ENCODE data around the gene WWC1.

The WWC1 gene

DNA sequence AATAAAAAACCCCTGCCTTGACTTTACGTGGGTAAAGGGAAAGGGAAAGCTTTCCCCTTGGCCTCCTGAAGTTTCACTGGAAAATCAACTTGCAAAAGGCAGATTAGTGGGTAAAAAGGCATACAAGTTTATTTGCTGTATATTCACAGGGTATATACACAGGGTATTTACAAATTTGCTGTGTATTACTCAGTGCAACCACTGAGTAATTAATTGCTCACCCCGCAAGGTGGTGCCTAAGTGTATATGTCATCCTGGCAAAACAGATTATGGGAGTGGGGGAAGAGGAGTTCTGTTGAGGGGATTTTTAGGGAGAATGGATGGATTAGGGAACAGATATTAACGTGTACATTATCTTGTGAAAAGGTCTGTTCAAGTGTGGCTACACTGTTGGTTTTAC, 187.7 kb downstream of the WWC1 start:
- TF ChIP-seq CTCF (IDR thresholded peaks at IDR 0.05; ENCODE audit: low read depth, low read length): no peak
- Histone ChIP-seq H3K36me3 (no peaks in the 10 kb centered on the region), H3K4me3 (ENCODE audit: low read depth, low read length) (no peak overlapping the region), H3K9me3 (no peaks in the 10 kb centered on the region), H3K4me1 (no peaks in the 10 kb centered on the region), H3K27me3 (no peaks in the 10 kb centered on the region)
- no peak for DNase-seq

- Histone ChIP-seq H3K27me3 (no peaks in the 10 kb centered on the region), H3K36me3 (no peaks in the 10 kb centered on the region), H3K9me3 (no peaks in the 10 kb centered on the region), H3K4me3 (ENCODE audit: low read depth, low read length) (no peak overlapping the region), H3K4me1 (no peaks in the 10 kb centered on the region)
- no peak for DNase-seq
- TF ChIP-seq CTCF (IDR thresholded peaks at IDR 0.05; ENCODE audit: low read depth, low read length): no peak
These were observed 189.2 kb downstream of the WWC1 start for GRCh38 chr5:168480601-168481000.

DNA sequence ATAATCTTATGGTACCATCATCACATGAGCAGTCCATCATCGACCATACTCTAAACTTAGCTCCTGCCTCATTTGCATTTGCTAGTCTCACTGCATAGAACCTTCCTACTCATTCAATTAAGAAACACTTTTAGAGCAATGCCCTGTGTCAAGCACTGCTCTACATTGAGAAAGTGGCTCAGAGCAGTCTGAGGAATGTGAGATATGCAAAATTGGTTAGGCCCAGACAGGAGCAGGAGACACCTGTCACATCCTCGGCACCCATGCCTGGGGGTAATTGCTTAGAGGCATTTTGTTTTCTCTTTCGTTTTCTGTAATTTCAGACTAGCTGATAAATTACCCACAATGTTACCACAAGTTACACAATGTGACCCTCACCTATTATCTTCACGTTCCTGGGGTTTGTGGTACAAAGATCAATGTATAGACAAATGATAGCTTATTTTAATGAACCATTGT, 189.9 kb downstream of the WWC1 start:
- H3K9me3 ChIP-seq: no peaks in the 10 kb centered on the region
- no peak overlapping the region for H3K4me3 ChIP-seq (ENCODE audit: low read depth, low read length)
- H3K27me3 ChIP-seq: no peaks in the 10 kb centered on the region
- H3K4me1 ChIP-seq: no peaks in the 10 kb centered on the region
- no peak for DNase-seq
- TF ChIP-seq CTCF (IDR thresholded peaks at IDR 0.05; ENCODE audit: low read depth, low read length): no peak
- H3K36me3 ChIP-seq: no peaks in the 10 kb centered on the region

DNA sequence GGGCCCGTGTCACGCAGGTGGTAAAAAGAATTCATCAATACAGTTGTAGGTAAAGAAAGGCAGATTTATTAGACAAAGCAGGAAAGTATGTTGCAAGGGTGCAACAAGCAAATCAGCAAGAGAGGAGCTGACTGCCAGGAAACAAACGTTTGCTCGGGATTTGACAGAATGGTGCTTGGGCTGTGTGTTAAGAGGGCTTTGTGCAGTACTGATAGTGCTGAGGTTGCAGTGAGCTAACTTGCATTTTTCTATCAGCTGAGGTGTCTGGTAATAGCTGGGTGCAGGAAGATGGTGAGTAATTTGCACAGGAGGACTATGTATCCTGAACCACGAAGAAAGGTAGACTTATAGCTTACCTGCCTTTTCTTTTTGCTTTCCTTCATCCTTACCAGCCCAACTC, 190.9 kb downstream of the WWC1 start:
- Histone ChIP-seq H3K36me3 (no peaks in the 10 kb centered on the region), H3K9me3 (no peaks in the 10 kb centered on the region), H3K27me3 (no peaks in the 10 kb centered on the region), H3K4me1 (no peaks in the 10 kb centered on the region; the same call in 1 of the 2 replicates), H3K4me3 (ENCODE audit: low read depth, low read length) (no peak overlapping the region)
- no peak for DNase-seq
- no peak for TF ChIP-seq CTCF (IDR thresholded peaks at IDR 0.05; ENCODE audit: low read depth, low read length)

GRCh38 chr5:168486136-168486879, 194.9 kb downstream of the WWC1 start, which contains the start of gene RARS1:
Gene RARS1 (plus strand): TSS chr5:168486471. CDS start chr5:168486499, 28 bp downstream.
- no peaks in the 10 kb centered on the region for H3K9me3 ChIP-seq
- DNase-seq: peak; percentile 95
- H3K36me3 ChIP-seq: peaks cover 33% of the 10 kb centered on the region
- no peaks in the 10 kb centered on the region; the same call in 1 of the 2 replicates for H3K4me1 ChIP-seq
- peak within 1 kb of the TSS; percentile 90 for H3K4me3 ChIP-seq (ENCODE audit: low read depth, low read length)
- no peaks in the 10 kb centered on the region for H3K27me3 ChIP-seq
- peak; percentile 95 for TF ChIP-seq CTCF (IDR thresholded peaks at IDR 0.05; ENCODE audit: low read depth, low read length)

DNA sequence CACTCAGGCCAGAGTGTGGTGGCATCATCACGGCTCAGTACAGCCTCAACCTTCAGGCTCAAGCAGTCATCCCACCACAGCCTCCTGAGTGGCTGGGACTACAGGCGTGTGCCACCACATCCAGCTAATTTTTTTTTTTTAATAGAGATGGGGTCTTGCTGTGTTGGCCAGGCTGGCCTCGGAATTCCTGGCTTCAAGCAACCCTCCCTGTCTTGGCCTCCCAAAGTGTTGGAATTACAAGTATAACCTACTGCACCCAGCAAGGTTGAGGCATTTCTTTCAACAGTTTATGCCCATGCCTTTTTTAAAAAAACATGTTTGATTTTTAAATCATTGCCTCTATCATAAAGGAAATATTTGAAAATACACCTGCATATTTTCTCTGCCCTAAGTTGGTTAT, 197.6 kb downstream of the WWC1 start:
- Histone ChIP-seq H3K4me1 (no peaks in the 10 kb centered on the region; the same call in 1 of the 2 replicates), H3K4me3 (ENCODE audit: low read depth, low read length) (no peak overlapping the region), H3K36me3 (peaks cover 60% of the 10 kb centered on the region), H3K27me3 (no peaks in the 10 kb centered on the region), H3K9me3 (no peaks in the 10 kb centered on the region)
- TF ChIP-seq CTCF (IDR thresholded peaks at IDR 0.05; ENCODE audit: low read depth, low read length): no peak
- no peak for DNase-seq

All from BE2C (cell line).